ENCODE results near the gene TTC13.

The TTC13 gene

DNA sequence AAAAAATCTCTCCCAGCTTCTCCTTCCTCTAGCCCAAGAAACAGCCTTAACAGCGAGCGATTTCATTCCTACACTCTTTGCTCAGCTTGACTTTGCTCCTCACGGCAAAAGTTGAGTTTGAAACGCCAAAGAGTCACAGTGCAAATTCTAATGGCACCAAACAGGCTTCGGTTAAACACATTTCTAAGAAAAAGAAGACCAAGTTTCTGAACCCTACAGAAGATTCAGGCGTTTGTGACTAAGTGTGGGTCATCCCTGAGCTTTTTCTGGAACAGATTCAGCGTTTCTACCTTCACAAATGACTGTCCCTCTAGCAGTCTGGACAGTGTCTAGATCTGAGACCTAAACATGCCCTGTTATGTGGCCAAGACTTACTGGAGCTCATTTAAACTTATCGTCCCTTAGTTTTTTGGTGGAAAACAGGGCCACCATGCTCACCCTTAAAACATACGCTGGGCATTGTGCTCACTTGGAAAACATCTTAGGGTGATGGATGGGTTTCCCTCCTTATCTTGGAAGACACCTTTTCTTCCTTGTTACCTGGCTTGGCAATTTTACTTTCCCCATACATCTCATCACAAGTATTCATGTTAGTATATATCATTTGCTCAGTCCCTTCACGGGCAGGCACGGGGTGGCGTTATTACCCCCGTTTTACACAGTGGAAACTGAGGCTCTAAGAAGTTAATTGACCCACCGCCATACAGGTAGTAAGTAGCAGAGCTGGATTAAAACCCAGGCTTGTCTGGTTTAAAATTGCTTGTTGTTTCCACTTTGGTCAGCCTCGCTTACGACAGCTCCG, 111.4 kb downstream of the TTC13 start:
- no peak for DNase-seq

DNA sequence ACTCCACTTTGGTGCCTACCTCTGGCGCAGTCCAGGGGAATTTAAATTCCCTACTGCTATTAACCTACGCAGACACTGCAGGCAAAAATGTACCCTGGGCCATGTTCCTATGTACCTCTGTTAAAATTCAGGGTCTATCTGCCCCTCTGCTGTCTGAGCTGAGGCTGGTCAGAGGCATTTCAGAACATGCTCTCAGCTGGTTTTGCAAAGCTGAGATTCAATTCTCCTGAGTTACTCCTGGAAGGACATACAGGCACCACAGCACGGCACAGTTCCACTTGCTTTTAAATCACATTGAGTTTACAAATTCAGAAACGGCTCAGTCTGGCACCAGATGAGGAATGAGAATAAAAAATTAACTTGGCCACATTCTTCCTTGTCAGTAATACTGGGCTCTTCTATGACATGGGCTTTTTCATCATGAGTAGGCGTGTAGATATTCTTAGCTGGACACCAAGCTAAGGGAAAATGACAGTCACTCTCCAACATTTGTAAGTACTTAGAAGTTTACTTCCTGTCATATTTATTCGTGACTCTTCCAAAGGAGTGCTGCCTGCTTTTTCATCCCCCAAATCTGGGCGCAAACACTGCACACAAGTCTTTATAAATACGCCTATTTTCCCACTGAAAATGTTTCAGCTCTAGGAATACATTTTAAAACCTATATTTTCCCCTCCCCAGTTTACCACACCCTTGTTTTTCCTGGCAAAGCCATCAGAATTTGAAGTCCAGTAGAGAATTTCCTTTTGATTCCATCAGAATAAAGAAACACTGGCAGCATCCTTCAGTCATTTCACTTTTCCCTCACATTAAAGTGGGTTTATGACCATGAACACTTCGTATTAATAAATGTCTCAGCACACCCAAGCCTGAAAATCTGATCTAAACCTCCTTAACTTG, 112.2 kb downstream of the TTC13 start:
- no peak for DNase-seq

DNA sequence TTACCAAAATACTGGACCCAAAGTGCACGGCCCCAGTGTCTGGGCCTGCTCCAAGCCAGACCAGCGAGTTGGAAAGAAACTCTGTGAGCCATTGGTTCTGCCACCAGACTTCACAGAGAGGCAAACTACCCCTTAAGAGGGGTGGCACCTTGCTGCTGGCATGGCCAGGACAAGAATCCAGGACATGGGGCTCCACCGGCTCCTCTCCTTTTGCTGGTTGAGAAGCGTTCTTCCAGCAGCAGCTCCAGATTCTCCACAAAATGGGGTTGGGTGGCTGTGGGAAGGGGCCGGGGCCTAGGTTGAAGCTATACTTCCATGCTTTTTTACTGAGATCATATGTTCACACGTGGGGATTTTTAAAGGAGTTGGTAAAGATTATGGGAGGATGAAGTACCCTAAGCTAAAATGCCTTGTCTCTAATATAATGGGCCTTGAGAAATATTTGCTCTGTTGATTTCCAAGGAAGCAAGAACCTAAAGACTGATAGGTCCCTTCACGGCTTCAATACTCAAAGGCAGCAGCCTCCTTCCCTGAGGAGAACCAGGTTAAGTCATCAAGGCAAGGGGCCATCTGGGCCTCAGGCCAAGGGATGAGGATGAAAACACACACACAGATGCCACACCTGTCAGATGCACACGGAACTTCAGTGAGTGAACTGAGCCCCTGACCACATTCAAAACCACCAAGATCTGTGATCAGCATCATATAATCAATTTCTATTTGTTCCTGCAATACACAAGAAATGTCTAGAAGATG, 113.4 kb downstream of the TTC13 start:
- no peak for DNase-seq

DNA sequence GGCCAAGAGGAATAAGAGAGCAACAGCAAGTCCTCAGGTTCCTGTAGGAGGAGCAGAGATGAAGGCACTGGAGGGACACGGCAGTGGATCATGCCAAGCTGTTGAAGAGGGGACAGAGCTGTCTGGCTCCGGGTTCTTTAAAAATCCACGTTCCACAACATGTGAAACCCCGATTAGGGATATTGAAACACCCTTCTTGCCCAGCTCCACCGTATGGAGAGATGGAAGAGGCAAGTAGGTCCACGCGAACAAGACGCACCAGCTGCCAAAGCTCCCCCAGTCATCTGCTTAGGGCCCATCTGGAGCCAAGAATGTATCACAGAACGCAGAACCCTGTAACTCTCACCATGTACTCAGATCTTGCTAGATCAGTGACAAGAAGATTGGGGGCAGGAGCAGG, 114.2 kb downstream of the TTC13 start:
- DNase-seq, result no peak

DNA sequence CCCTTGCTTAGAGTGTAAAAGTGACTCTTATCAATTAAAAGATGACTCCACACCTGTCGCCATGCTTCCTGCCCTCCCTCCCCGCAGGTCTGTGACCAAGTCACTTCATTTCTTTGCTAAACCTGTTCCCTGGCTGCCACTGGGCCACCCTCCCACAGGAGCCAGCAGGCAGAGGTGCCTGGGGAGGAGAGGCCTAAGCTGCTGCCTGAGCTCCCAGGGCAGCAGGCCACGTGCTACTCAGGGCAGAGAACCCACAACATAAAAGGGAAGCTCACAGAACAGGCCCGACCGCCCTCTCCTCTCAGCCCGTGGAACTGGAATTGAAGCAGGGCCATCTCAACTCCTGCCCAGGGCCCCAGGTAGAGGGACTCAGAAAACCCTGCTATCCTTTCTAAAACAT, 115.2 kb downstream of the TTC13 start:
- peak; percentile 94 for DNase-seq

DNA sequence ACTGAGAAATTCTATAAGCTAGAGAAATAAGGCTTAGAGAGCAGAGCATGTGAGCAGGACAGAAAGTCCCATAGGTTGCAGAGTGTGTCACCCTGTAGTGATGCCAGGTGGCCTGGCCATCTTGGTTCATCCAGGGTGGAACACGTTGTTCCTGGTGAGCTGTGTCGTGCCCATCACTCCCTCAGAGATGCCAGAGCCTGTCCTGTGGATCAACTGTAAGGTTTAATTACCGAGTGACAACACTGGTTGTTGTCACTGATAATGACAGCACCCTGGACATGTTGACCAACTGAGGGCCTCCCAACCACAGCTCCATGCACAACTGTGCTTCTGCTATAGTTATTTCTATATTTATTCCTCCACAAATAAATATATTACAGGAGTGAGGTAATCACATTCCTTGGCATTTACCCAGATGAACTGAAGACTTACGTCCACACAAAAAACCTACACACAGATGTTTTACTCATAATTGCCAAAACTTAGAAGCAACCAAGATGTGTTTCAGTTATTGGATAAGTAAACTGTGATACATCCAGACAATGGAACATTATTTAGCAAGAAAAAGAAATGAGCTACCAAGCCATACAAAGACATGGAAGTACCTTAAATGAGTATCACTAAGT, 116.6 kb downstream of the TTC13 start:
- DNase-seq, result no peak

DNA sequence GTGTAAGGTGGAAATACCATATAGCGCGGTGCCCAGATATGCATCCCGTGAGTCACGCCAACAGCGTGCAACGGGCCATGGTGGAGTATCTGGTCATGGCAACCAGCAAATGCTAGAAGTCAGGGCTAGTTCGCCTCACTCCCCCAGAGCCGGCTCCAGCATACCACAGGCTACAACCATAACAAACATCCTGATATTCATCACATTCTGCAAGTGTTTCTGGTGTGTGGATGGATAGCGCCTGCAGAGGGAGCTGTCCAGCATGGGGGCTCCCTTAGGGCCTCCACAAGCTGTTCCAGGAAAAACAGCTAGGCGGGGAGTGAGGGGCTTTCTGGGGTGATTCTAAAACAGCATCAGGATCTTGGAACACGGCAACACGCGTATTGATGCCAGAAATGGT, 117.2 kb downstream of the TTC13 start:
- DNase-seq, result no peak

DNA sequence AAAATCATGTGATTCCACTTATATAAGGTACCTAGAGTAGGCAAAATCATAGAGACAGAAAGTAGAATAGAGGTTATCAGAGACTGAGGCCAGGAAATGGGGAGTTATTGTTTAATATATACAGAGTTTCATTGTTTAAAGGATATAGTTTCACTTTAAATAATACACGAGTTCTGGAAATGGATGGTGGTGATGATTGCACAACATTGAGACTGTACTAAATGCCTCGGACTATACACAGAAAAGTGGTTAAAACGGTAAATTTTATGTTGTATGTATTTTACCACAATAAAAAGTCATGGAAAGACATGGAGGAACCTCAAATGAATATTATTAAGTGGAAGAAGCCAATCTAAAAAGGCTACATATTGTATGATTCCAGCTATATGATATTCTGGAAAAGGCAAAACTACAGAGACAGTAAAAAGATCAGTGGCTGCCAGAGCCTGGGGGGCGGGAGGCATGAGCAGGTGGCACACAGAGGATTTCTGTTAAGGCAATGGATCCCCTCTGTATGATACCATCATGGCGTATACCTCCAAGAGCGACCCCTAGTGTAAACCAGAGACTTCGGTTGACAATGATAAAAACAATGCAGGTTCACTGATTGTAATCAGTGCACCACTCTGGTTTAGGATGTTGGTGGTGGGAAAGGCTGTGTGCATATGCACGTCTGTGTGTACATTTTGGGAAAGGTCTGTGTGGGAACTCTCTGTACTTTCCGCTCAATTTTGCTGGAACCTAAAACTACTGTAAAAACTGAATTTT, 117.9 kb downstream of the TTC13 start:
- no peak for DNase-seq

DNA sequence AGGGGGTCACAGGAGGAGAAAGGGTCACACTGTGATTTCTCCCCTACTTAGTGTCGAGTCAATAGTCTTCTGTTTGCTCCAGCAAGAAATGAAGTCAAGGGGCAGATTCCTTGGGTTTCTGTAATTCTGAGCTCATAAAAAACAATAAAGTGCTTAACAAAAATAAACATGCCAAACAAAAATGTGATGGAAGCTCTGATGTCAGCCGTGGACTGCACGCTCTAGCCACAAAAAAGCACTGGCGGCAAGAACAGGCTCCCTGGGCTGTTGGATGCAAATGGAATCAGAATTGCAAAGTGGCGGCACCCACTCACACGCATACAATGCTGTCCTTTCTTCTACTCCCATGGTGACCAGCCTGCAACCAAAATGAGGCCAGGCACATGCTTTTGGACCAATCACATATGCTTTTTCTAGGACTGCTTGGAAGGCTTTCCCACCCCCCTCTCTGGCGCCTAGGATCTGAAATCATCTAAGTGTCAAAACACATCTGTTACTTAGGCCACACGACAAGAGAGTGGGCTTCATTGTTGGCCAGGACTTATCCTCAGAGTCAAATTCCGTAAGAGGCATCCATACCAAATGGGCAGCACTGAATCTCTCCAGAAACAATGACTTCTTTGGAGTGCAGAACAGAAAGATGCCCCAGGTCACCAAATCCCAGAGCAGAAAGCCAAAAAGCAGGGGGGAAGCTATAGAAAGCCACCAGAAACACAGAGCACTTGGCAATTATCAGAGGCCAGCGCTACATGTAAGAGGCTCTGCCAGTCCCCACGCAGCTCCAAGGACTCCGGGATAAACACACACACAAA, 119.5 kb downstream of the TTC13 start:
- DNase-seq, result peak; percentile 95

DNA sequence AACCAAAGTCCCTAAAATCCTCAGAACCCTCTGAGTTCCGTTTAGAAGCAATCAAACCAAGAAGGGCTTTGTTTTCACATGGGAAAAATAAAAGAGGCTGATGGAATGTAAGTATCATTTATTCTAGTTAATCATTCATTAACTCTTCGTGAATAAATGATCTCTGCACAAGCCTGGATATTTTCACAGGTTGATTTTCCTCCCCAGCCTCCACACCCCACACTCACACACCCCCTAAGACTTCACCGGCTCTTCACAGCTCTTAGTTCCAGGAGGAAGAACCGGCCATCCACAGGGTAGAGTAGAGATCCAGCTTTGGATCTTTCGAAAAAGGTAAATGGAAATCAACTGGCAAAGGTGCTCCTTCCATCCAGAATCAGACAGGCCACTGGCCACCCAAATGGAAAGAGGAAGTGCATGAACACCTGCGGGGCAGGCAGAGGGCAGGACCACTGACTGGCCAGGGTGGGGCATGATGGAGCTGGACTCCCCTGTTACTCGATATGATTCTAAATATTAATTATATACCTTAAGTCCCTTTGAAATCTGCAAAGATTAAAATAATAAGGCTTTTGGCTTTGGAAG, 120.3 kb downstream of the TTC13 start:
- DNase-seq, result no peak

DNA sequence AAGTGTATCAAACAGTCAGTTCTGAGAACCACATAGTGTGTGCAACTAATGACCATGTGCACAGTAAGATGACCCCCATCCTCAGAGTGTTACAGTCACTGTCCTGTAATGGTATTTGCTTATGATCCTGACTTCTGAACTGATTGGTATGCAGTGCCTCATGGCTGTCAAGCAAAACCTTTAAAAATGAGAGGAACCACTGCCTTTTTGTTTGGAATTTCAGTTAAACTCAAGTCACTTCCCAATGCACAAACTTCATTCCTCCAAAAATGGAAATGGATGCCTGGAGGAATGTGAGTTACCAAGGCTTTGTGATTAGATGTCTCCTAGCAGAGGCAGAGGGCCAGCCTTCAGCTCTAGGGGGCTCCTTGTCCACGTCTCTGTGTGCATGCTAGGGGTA, 120.8 kb downstream of the TTC13 start:
- no peak for DNase-seq

DNA sequence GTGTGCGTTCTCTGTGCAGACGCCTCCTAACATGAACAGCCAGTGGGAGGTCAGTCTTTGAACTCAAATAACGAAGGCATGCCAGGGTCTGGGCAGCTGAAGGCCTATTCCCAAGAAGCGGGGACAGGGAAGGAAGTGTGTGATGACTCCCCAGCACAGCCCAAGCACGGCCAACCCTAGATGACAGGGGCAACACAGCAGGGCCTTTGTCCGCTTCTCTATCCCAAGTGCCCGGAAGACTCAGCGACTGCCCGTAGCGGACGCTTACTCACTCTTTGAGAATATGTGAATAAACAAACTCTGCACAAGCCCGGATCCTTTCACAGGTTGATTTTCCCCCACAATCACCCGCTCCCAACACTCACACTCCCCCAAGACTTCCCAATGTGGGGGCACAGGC, 121.6 kb downstream of the TTC13 start:
- DNase-seq, result no peak
